ENCODE data around the gene ZC2HC1B. TPM values are rescaled to one million over a fixed set of nuclear protein-coding genes. Genes with fewer than 3 reads are reported as not detected.

ZC2HC1B gene
- total and polyA plus RNA-seq, 10 of the 15 experiments (the other 5 are each of a cell fraction or from before 2014, with no cell fraction given): 0.09 to 0.36 (median 0.31) TPM; not detected in 5

DNA sequence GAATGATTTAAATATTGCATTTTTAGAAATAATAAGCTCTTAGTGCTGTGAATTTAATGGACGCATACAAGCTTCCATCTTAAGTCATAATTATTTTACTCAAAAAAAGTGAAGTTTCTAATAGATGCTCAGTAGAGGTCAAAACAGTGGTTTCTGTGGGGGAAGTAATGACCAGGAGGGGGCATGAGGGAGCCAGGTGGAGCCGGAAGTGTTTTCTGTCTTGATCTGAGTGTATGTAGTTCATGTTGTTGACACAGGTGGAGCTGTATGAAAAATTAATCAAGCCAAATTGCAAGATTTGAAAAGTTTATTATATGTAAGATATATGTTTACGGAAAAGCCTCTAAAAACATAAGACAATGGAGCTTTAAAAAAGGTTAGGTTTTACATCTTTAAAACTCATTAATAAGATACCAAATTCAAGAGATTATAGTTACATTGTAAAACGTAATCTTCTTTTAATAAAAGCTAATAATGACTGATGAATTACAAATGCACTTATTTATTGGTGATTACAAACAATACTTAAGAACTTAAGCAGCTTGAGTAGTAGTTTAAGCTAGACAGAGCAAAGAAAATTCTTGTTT, 75.8 kb downstream of the ZC2HC1B start (continued):
- TF ChIP-seq PRDM15 (CRISPR knock-in tag; IDR thresholded peaks at IDR 0.05): no peak
- no peak for TF ChIP-seq NFXL1 (IDR thresholded peaks at IDR 0.05; ENCODE audit: borderline replicate concordance)
- no peak for TF ChIP-seq E4F1 (IDR thresholded peaks at IDR 0.05; ENCODE audit: borderline replicate concordance, partially characterized antibody)
- TF ChIP-seq ETV6 (conservative IDR thresholded peaks at IDR 0.05 in 1 of 2, IDR thresholded peaks at IDR 0.05 in 1 of 2; ENCODE audit: borderline replicate concordance in 1 of 2, low read depth in 1 of 2): peak in 1 of 2 experiments; percentile 52; a peak in 2 of 4 replicates
- TF ChIP-seq, protein P1, sequence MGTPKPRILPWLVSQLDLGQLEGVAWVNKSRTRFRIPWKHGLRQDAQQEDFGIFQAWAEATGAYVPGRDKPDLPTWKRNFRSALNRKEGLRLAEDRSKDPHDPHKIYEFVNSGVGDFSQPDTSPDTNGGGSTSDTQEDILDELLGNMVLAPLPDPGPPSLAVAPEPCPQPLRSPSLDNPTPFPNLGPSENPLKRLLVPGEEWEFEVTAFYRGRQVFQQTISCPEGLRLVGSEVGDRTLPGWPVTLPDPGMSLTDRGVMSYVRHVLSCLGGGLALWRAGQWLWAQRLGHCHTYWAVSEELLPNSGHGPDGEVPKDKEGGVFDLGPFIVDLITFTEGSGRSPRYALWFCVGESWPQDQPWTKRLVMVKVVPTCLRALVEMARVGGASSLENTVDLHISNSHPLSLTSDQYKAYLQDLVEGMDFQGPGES (IDR thresholded peaks at IDR 0.05): no peak
